ENCODE data around the gene GRAP2. TPM values are rescaled to one million over a fixed set of nuclear protein-coding genes. Genes with fewer than 3 reads are reported as not detected.

Gene GRAP2
- total and polyA plus RNA-seq, 9 of the 15 experiments (the other 6 are each of a cell fraction or from before 2014, with no cell fraction given), result 4.8 to 88.7 (median 60.4) TPM

DNA sequence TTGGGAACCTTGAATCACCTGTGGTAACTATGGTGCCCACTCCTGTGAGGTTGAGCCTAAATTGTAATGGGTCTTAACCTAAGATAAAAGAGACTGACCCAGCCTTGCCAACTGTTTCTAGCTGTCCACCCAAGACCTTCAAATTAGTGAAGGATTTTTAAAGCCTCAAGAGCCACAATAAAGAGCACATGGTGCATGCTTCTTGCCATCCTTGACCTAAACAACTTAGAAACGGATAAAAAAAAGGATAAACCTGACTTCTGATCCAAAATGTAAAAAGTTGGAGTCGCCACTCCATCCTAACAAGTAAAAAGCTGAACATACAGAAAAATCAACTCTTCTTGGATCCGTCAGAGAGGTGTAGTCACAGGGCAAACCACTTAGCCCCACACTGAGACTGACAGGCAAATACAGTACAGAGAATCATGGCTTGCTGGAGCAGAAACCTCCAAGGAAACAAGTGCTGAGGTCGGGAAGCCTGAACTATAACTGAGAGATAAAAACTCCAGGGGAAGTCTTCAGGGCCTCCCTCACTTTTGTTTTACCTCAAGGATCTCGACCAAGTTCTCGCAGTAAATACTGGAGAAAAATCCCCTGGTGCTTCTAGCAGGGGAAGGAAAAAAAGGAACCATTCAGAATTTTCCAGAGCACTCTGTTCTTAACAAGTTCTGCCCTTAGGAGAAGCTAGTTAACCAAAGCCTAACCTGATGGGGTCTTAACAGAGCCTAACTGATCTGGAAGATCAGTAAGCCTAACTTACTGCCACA, 23.6 kb upstream of the GRAP2 start (continued):
- TF ChIP-seq, protein P1, sequence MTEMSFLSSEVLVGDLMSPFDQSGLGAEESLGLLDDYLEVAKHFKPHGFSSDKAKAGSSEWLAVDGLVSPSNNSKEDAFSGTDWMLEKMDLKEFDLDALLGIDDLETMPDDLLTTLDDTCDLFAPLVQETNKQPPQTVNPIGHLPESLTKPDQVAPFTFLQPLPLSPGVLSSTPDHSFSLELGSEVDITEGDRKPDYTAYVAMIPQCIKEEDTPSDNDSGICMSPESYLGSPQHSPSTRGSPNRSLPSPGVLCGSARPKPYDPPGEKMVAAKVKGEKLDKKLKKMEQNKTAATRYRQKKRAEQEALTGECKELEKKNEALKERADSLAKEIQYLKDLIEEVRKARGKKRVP (CRISPR knock-in tag; IDR thresholded peaks at IDR 0.05), result no peak

DNA sequence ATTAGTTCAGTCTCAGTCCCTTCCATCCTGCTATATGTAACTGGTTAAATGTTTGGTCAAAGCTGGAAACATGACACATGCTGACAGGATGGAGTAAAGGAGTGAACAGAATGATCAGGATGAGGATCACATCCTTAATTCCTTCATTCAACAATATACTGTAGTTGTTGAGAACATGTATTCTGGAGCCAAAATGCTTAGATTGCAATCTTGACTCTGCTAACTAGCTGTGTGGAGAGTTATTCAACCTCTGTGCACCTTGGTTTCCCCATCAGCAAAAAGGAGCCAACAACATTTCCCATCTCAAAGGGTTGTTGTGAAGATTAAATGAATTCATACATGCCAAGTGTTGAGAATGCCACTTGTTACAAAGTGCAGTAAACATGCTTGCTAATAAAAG, 20.2 kb upstream of the GRAP2 start:
- H3K79me2 ChIP-seq (ENCODE audit: control insufficient read depth, insufficient read depth, low read length), result no peaks in the 10 kb centered on the region
- H3K4me2 ChIP-seq (ENCODE audit: insufficient read depth, low read length), result no peak overlapping the region
- no peak overlapping the region for H3K4me3 ChIP-seq
- H2AFZ ChIP-seq (ENCODE audit: low read depth, low read length), result peak overlapping the region; percentile 59; the same call in 1 of the 2 replicates
- POLR2A ChIA-PET, result no interaction called here
- H4K20me1 ChIP-seq (replicated peaks; ENCODE audit: control insufficient read depth, insufficient read depth, low read length), result no peaks in the 10 kb centered on the region
- peaks cover 0 to 16% of the 10 kb centered on the region in 2 experiments; a peak in 2 of 5 replicates for H3K4me1 ChIP-seq (replicated peaks in 1 of 2; ENCODE audit: control insufficient read depth in 2 of 2, insufficient read depth in 2 of 2, low read length in 2 of 2)
- H3K27ac ChIP-seq (ENCODE audit: extremely low read depth, low read depth, low read length), result no peak overlapping the region
- DNase-seq (ENCODE audit: extremely low read depth in 1 of 4, low spot score in 3 of 4) (no peak), ATAC-seq (no peak), FAIRE-seq (no peak)
- intact Hi-C loops (cut with micrococcal nuclease), result no loop called here
- TF ChIP-seq ZNF316 (IDR thresholded peaks at IDR 0.05) (peak; percentile 68), RBBP5 (IDR thresholded peaks at IDR 0.05; ENCODE audit: borderline replicate concordance, insufficient read depth, low read length, poor library complexity, severe bottlenecking) (no peak), ZNF146 (CRISPR knock-in tag; IDR thresholded peaks at IDR 0.05; ENCODE audit: unreplicated experiment) (no peak), CXXC5 (CRISPR knock-in tag; IDR thresholded peaks at IDR 0.05) (no peak), ZNF444 (CRISPR knock-in tag; IDR thresholded peaks at IDR 0.05) (no peak), ZNF232 (CRISPR knock-in tag; IDR thresholded peaks at IDR 0.05) (no peak), GATA2 (CRISPR knock-in tag; IDR thresholded peaks at IDR 0.05) (no peak), BRF1 (IDR thresholded peaks at IDR 0.05; ENCODE audit: borderline replicate concordance, extremely low read depth, insufficient read length) (no peak), CEBPB (tag; IDR thresholded peaks at IDR 0.05) (no peak), BMI1 (IDR thresholded peaks at IDR 0.05; ENCODE audit: low read length) (no peak)
- TF ChIP-seq, protein P2, sequence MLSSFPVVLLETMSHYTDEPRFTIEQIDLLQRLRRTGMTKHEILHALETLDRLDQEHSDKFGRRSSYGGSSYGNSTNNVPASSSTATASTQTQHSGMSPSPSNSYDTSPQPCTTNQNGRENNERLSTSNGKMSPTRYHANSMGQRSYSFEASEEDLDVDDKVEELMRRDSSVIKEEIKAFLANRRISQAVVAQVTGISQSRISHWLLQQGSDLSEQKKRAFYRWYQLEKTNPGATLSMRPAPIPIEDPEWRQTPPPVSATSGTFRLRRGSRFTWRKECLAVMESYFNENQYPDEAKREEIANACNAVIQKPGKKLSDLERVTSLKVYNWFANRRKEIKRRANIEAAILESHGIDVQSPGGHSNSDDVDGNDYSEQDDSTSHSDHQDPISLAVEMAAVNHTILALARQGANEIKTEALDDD (IDR thresholded peaks at IDR 0.05), result peak; percentile 83
- in situ Hi-C loops (cut with MboI), result no loop called here
- no peaks in the 10 kb centered on the region for H3K36me3 ChIP-seq (ENCODE audit: control insufficient read depth, insufficient read depth, low read length)
- no peaks in the 10 kb centered on the region for H3K9me3 ChIP-seq (replicated peaks; ENCODE audit: control insufficient read depth, insufficient read depth, low read depth, low read length)
- CTCF ChIA-PET (ENCODE audit: low intra/inter-chr PET ratio), result no interaction called here
- no peak overlapping the region for H3K9ac ChIP-seq (ENCODE audit: insufficient read depth in 1 of 2, low read depth in 2 of 2, low read length in 2 of 2)
- BruUV-seq (replicated peaks), result no TSS peak
- H3K27me3 ChIP-seq (ENCODE audit: control insufficient read depth in 2 of 2, insufficient read depth in 2 of 2, low read length in 2 of 2), result no peaks in the 10 kb centered on the region
- no peaks in the 10 kb centered on the region for H3K9me1 ChIP-seq (ENCODE audit: control insufficient read depth, insufficient read depth, low read length)

Measured in K562 (cell line).